Kidney tubule cell (primary cell): Measurements from ENCODE around the gene THPO.
A peak's percentile ranks its signal among the peaks of the same experiment; 100 is the strongest.

Experiments
- DNase-seq: peaks from one replicate; pipeline ENCODE4 v3.0.0-alpha.2; 2018; ENCODE audit warnings: low spot score

The THPO gene

GRCh38 chr3:184362668-184363546 lies 15.1 kb downstream of the THPO start:
- peak; percentile 98 for DNase-seq

GRCh38 chr3:184361932-184362667 lies 15.9 kb downstream of the THPO start:
- peak; percentile 76 for DNase-seq

- peak; percentile 73 for DNase-seq
These were observed 16.5 kb downstream of the THPO start, which contains the start of the genes CLCN2 and POLR2H for GRCh38 chr3:184361532-184361931. TSS of gene CLCN2 (minus strand) at chr3:184361605. CDS start at chr3:184361479, 126 bp downstream. TSS of gene POLR2H (plus strand) at chr3:184361710. CDS start at chr3:184363493, 1,783 bp downstream.

GRCh38 chr3:184360929-184361531 lies 17.0 kb downstream of the THPO start:
- no peak for DNase-seq

GRCh38 chr3:184360070-184360928 lies 17.7 kb downstream of the THPO start:
- no peak for DNase-seq

- no peak for DNase-seq
These were observed 18.4 kb downstream of the THPO start for GRCh38 chr3:184359610-184360009.

GRCh38 chr3:184358921-184359350 lies 19.1 kb downstream of the THPO start:
- DNase-seq: no peak

- no peak for DNase-seq
These were observed 19.8 kb downstream of the THPO start for GRCh38 chr3:184358124-184358767.

- DNase-seq: no peak
These were observed 20.5 kb downstream of the THPO start for GRCh38 chr3:184357248-184358123.

GRCh38 chr3:184355261-184356040 lies 22.6 kb downstream of the THPO start:
- DNase-seq: no peak

GRCh38 chr3:184354754-184355153 lies 23.3 kb downstream of the THPO start:
- DNase-seq: no peak

- DNase-seq: peak; percentile 23
These were observed 23.8 kb downstream of the THPO start for GRCh38 chr3:184354121-184354728.

- no peak for DNase-seq
These were observed 24.5 kb downstream of the THPO start for GRCh38 chr3:184353546-184353941.

GRCh38 chr3:184352897-184353545 lies 25.0 kb downstream of the THPO start:
- DNase-seq: no peak

GRCh38 chr3:184352149-184352785 lies 25.7 kb downstream of the THPO start:
- no peak for DNase-seq

GRCh38 chr3:184351511-184352148 lies 26.4 kb downstream of the THPO start:
- no peak for DNase-seq

GRCh38 chr3:184350618-184351017 lies 27.4 kb downstream of the THPO start:
- DNase-seq: no peak
